Astrocyte of the spinal cord (primary cell): ENCODE results near the gene CEP68.

ENCODE experiments used
- DNase-seq: peaks from one replicate; pipeline ENCODE4 v3.0.0; 2011; ENCODE audit warnings: low read depth, low spot score
- H3K4me3 ChIP-seq: 2 replicates; pipeline ENCODE4 v1.5.1; 2011; ENCODE audit warnings: low read depth, mild to moderate bottlenecking, low read length, moderate library complexity
- in situ Hi-C: cut with HindIII; loops from 2 replicates; pipeline ENCODE4 v1.10.0; 2017; ENCODE audit warnings: low sequenced_read_pairs
- TF ChIP-seq, protein P1 (sequence below): IDR thresholded peaks from 2 replicates; pipeline ENCODE4 v1.5.1; 2012; ENCODE audit warnings: low read depth, mild to moderate bottlenecking, low read length, inconsistent platforms

CEP68 gene

DNA sequence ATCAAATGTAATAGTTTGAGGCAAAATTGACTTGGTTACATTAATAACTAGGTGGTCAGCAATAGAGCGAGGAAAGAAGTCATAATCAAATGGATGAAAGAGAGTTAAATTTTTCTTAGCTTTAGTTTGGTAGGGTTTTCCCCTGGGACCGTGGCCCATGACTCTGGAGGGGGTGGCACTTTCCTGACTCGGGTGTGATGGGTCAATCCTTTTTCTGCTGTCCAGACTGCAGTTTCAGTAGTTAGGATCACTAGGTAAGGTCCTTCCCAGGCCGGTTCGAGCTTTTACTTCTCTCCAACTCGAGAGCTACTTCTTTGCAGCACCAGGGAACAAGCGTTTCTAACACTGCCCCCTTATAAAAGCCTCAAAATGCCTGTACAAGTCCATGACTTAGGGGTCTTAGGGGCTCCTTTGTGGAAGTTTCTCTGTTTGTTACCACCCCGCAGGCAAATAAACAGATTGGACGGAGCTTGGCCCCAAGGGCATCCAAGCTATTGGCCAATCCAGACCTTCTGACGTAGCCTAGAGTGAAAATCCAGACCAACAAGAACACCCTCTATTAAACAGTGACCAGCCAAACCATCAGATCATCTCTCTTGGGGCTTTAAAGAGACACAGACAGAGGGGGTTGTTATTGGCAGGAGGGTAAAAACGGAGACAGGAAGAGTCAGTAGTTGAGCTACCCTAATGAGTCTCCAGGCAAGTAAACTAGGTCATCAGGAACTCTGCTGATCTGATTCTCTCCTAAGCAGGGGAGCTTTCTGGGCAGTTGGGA, 9.4 kb upstream of the CEP68 start:
- DNase-seq = no peak
- H3K4me3 ChIP-seq = no peak overlapping the region
- TF ChIP-seq, protein P1, sequence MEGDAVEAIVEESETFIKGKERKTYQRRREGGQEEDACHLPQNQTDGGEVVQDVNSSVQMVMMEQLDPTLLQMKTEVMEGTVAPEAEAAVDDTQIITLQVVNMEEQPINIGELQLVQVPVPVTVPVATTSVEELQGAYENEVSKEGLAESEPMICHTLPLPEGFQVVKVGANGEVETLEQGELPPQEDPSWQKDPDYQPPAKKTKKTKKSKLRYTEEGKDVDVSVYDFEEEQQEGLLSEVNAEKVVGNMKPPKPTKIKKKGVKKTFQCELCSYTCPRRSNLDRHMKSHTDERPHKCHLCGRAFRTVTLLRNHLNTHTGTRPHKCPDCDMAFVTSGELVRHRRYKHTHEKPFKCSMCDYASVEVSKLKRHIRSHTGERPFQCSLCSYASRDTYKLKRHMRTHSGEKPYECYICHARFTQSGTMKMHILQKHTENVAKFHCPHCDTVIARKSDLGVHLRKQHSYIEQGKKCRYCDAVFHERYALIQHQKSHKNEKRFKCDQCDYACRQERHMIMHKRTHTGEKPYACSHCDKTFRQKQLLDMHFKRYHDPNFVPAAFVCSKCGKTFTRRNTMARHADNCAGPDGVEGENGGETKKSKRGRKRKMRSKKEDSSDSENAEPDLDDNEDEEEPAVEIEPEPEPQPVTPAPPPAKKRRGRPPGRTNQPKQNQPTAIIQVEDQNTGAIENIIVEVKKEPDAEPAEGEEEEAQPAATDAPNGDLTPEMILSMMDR = no peak
- in situ Hi-C loops = no loop called here

DNA sequence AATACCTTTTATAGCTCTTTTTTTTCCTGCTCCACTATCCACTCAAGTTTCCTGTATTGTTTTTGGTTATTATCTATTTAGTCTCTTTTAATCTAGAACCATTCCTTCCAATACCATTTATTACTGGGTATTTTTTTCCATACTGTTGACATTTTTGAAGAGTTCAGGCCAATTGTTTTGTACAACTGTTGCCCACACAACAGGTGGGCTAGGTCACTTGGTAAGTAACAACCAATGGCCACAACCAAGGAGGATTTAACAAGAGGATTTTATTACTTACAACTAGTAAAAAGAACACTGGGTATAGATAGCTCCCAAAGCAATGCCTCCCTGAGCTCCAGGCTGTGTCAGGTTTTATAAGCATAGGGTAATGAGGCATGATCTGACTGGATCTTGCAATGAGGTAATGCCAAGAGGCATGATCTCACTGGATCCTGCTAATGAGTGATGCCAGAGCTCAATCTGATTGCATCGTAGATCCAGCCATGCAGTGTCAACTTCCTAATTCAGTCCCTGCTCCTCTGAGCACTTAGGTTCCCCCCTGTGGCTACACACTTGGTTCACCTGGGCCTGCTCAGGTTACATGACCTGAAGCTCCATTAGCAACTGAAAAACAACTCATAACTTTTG, 7.1 kb upstream of the CEP68 start:
- DNase-seq = no peak
- in situ Hi-C loops = no loop called here

DNA sequence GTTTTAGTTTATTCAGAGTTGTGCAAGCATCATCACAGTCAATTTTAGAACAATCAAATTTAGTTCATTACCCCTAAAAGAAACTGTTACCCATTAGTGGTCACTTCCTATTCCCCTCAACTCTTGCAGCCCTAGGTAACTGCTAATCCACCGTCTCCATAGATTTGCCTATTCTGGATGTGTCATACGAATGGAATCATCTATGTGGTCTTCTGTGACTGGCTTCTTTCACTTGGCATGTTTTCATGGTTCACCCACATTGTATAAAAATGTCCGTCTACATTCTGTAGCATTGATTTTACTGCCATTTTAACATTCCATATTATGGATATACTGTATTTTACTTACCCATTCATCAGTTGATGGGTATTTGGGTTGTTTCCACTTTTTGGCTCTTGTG, 5.3 kb upstream of the CEP68 start:
- peak; percentile 51 for DNase-seq
- no peak overlapping the region for H3K4me3 ChIP-seq
- TF ChIP-seq, protein P1 = no peak

More for the DNA sequence above, 7.1 kb upstream of the CEP68 start:
- no peak overlapping the region for H3K4me3 ChIP-seq
- TF ChIP-seq, protein P1 = no peak

DNA sequence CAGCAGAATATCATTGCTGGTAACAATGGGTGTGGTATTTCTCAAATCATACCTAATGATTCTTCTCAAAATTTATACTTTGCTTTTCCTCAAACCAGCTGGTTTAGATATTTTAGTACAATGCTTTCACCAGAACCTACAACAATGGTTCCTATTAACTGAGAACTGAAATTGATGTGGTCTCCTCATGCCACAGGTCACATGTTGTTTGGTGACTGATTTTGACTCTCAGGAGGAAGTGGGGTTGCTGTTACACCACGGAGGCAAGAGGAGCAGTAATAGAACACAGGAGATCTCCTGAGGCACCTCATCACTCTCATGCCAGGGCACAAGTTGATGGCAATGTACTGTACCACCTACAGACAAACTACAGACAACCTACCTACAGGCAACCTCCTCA, 3.0 kb upstream of the CEP68 start:
- no peak for DNase-seq

More for the DNA sequence above, 5.3 kb upstream of the CEP68 start:
- in situ Hi-C loops = no loop called here

DNA sequence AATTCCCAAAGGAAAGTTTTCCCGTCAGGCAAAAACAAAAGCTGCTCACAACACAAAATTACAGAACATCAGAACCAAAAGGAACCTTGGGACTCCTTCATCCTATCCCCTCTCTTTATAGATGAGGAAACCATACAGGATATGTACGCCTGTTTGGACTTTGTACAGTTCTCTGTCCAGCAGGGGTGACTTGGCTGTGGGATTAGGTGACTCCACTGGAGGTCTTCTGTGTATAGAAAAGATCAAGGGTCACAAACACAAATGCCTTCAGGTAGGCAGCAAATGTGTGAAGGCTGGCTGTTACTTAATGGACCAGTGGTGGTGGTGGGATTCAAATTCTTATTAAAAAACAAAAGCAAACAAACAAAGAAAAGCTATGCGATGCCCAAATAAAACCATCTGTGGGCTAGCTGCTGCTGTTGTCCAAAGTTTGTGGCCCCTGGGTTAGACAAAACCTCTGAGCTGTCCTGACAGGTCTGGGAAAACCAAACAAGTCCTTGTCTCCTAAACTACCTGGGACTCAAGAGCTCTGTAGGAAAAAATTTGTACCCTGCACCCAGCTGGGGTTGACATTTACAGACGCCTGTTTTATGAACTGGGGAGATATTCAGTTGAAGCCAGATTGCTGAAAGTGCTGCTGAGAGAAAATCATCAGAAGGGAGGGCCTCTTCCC, 1.3 kb upstream of the CEP68 start:
- no peak overlapping the region for H3K4me3 ChIP-seq
- in situ Hi-C loops = no loop called here

More for the DNA sequence above, 3.0 kb upstream of the CEP68 start:
- no peak overlapping the region for H3K4me3 ChIP-seq
- TF ChIP-seq, protein P1 = no peak
- in situ Hi-C loops = no loop called here

More for the DNA sequence above, 1.3 kb upstream of the CEP68 start:
- TF ChIP-seq, protein P1 = no peak
- no peak for DNase-seq
